Loucy (cell line): ENCODE results near the gene CACNA1I.

Experiments used
- H2AFZ ChIP-seq: fragments of 200-600 bp; sonication (generic); 2 replicates; pipeline ENCODE4 v1.6.0; 2016; ENCODE audit warnings: antibody characterized with exemption, mild to moderate bottlenecking, low read length, moderate library complexity
- H3F3A ChIP-seq: fragments of 200-600 bp; 2 replicates; pipeline ENCODE4 v1.6.0; 2016; ENCODE audit warnings: antibody characterized with exemption, low read depth, mild to moderate bottlenecking
- H3K27me3 ChIP-seq: fragments of 200-600 bp; sonication (generic); 2 replicates; pipeline ENCODE4 v1.6.1; 2014; ENCODE audit warnings: low read length, mild to moderate bottlenecking; ENCODE audit not compliant: insufficient read depth, poor library complexity, severe bottlenecking
- H3K36me3 ChIP-seq: fragments of 200-600 bp; sonication (generic); 2 replicates; pipeline ENCODE4 v1.6.1; 2016; ENCODE audit warnings: low read length; ENCODE audit not compliant: insufficient read depth
- H3K4me1 ChIP-seq: fragments of 200-600 bp; sonication (generic); 2 replicates; pipeline ENCODE4 v1.5.1; 2014; ENCODE audit warnings: low read length, mild to moderate bottlenecking; ENCODE audit not compliant: insufficient read depth, poor library complexity, severe bottlenecking
- H3K4me2 ChIP-seq: fragments of 200-600 bp; sonication (generic); 2 replicates; pipeline ENCODE4 v1.6.0; 2014; ENCODE audit warnings: antibody characterized with exemption, low read length, low read depth, mild to moderate bottlenecking; ENCODE audit not compliant: poor library complexity, severe bottlenecking
- H3K4me3 ChIP-seq: fragments of 200-600 bp; sonication (generic); 2 replicates; pipeline ENCODE4 v1.5.1; 2014; ENCODE audit warnings: low read length, mild to moderate bottlenecking, mixed read lengths; ENCODE audit not compliant: poor library complexity, severe bottlenecking
- H3K79me2 ChIP-seq: fragments of 200-600 bp; sonication (generic); 2 replicates; pipeline ENCODE4 v1.6.1; 2014; ENCODE audit warnings: low read length; ENCODE audit not compliant: insufficient read depth
- H3K9ac ChIP-seq: fragments of 200-600 bp; sonication (generic); 2 replicates; pipeline ENCODE4 v1.6.0; 2014; ENCODE audit warnings: mild to moderate bottlenecking, low read depth, low read length, moderate library complexity; ENCODE audit not compliant: poor library complexity, severe bottlenecking
- H3K9me2 ChIP-seq: fragments of 200-600 bp; sonication (generic); replicated peaks from 2 replicates; pipeline ENCODE4 v1.6.1; 2016; ENCODE audit warnings: low read depth, low read length, mixed read lengths
- H3K9me3 ChIP-seq: fragments of 200-600 bp; sonication (generic); 2 replicates; pipeline ENCODE4 v1.6.1; 2014; ENCODE audit warnings: mild to moderate bottlenecking, antibody characterized with exemption, low read length, low read depth; ENCODE audit not compliant: insufficient read depth
- H4K20me1 ChIP-seq: fragments of 200-600 bp; sonication (generic); 2 replicates; pipeline ENCODE4 v1.6.0; 2014; ENCODE audit warnings: antibody characterized with exemption, low read length, mild to moderate bottlenecking; ENCODE audit not compliant: insufficient read depth, poor library complexity, severe bottlenecking
- EZH2phosphoT487 ChIP-seq: fragments of 200-600 bp; IDR thresholded peaks from 2 replicates; pipeline ENCODE4 v1.6.1; 2018; ENCODE audit warnings: antibody characterized with exemption, mild to moderate bottlenecking, moderate library complexity, borderline replicate concordance
- TF ChIP-seq, protein P1 (sequence below): fragments of 200-600 bp; sonication (generic); conservative IDR thresholded peaks from 2 replicates; pipeline ENCODE4 v1.5.1; 2014; ENCODE audit warnings: mild to moderate bottlenecking, antibody characterized with exemption, low read length

CACNA1I gene

DNA sequence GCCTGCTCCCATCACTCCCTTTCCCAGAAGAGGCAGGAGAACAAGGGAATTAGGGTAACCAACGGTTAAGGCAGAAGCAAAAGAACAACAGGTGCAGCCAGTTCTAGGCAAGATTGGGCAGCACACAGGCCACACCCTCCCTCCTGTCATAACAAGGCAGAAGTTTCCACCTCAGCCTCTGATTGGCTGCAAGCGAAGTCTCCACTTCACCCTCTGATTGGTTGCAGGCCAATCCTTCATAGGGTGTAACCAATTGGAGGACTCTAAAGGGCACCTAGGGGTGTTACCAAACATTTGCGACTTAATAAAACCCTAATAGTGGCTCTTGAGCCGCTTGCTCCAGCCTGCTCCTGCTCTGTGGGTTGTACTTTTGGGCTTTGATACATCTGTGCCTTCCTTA, 153.8 kb downstream of the CACNA1I start:
- TF ChIP-seq EZH2phosphoT487 = no peak
- TF ChIP-seq, protein P1, sequence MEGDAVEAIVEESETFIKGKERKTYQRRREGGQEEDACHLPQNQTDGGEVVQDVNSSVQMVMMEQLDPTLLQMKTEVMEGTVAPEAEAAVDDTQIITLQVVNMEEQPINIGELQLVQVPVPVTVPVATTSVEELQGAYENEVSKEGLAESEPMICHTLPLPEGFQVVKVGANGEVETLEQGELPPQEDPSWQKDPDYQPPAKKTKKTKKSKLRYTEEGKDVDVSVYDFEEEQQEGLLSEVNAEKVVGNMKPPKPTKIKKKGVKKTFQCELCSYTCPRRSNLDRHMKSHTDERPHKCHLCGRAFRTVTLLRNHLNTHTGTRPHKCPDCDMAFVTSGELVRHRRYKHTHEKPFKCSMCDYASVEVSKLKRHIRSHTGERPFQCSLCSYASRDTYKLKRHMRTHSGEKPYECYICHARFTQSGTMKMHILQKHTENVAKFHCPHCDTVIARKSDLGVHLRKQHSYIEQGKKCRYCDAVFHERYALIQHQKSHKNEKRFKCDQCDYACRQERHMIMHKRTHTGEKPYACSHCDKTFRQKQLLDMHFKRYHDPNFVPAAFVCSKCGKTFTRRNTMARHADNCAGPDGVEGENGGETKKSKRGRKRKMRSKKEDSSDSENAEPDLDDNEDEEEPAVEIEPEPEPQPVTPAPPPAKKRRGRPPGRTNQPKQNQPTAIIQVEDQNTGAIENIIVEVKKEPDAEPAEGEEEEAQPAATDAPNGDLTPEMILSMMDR = no peak
- H2AFZ ChIP-seq = no peak overlapping the region
- no peaks in the 10 kb centered on the region for H3K27me3 ChIP-seq
- no peaks in the 10 kb centered on the region for H3K36me3 ChIP-seq
- no peak overlapping the region for H3K4me3 ChIP-seq
- no peak overlapping the region for H3K4me2 ChIP-seq
- H3F3A ChIP-seq = no peaks in the 10 kb centered on the region
- no peaks in the 10 kb centered on the region for H4K20me1 ChIP-seq
- no peaks in the 10 kb centered on the region for H3K79me2 ChIP-seq
- no peaks in the 10 kb centered on the region for H3K4me1 ChIP-seq
- no peaks in the 10 kb centered on the region for H3K9me2 ChIP-seq
- H3K9me3 ChIP-seq = no peaks in the 10 kb centered on the region
- no peak overlapping the region for H3K9ac ChIP-seq

DNA sequence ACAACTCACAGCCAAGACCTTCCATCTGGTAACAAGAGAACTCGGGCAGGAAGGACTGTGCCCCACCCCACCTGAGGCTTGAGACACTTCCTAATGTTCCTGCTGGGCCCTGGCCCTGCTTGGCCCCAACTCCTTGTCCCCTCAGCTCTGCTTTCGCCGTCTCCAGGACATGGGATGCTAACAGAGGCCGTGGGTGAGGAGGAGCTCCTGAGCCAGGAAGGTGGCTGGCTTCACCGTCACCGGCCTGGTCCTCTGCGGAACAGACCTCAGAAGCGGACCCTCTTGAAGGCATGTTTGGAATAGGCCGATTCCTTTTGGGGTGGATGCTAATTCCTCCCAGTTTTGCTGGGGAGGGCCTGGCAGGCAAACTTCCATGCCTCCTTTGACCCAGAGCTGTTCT, 154.3 kb downstream of the CACNA1I start:
- H3K36me3 ChIP-seq = no peaks in the 10 kb centered on the region
- TF ChIP-seq EZH2phosphoT487 = no peak
- TF ChIP-seq, protein P1 = no peak
- H3F3A ChIP-seq = no peaks in the 10 kb centered on the region
- H3K9me3 ChIP-seq = no peaks in the 10 kb centered on the region
- H4K20me1 ChIP-seq = no peaks in the 10 kb centered on the region
- no peak overlapping the region for H2AFZ ChIP-seq
- H3K4me1 ChIP-seq = no peaks in the 10 kb centered on the region
- H3K27me3 ChIP-seq = no peaks in the 10 kb centered on the region
- H3K79me2 ChIP-seq = no peaks in the 10 kb centered on the region
- no peaks in the 10 kb centered on the region for H3K9me2 ChIP-seq
- H3K4me2 ChIP-seq = no peak overlapping the region
- no peak overlapping the region for H3K4me3 ChIP-seq
- H3K9ac ChIP-seq = no peak overlapping the region

DNA sequence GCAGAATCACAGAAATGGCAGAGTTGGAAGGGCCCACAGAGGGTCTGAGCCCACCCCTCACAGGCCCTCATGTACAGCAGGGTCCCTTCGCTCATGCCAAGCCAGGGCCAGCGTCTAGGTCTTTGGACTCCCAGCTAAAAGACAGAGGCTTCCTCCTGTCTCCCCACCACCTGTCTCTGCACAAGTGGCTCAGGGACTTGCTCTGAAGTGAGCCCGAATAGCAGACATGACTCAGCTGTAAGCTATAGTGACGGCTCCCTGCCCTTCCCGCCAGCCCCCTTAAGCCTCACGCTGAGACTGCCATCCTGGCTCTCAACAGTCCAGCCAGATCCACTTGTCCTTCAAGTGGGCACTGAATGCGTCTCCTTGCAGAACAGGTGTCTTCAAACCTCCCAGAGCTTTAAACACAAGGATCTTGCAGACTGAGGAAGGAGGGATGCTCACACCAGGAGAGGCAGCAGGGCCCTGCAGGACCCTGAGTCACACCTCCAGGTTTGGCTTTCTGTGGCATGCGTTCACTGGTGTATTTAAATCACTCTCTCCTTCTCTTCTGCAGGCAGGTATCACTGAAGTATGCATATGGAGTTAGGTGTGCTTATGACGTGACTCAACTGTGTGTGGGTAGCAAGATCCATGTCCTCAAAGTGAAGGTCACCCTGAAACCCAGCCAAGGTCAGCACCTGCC, 154.9 kb downstream of the CACNA1I start:
- H3F3A ChIP-seq = no peaks in the 10 kb centered on the region
- no peaks in the 10 kb centered on the region for H3K79me2 ChIP-seq
- no peaks in the 10 kb centered on the region for H3K4me1 ChIP-seq
- no peak overlapping the region for H3K4me3 ChIP-seq
- H3K36me3 ChIP-seq = no peaks in the 10 kb centered on the region
- no peaks in the 10 kb centered on the region for H3K9me3 ChIP-seq
- H2AFZ ChIP-seq = no peak overlapping the region
- H3K4me2 ChIP-seq = no peak overlapping the region
- H3K9ac ChIP-seq = no peak overlapping the region
- no peaks in the 10 kb centered on the region for H3K9me2 ChIP-seq
- no peaks in the 10 kb centered on the region for H4K20me1 ChIP-seq
- H3K27me3 ChIP-seq = no peaks in the 10 kb centered on the region
- TF ChIP-seq, protein P1 = no peak
- TF ChIP-seq EZH2phosphoT487 = no peak
